ENCODE measurements around the gene RAPGEF1.

The RAPGEF1 gene

GRCh38 chr9:131608493-131609037 is 131.3 kb downstream of the RAPGEF1 start:
- FAIRE-seq (no peak), DNase-seq (ENCODE audit: low spot score) (peak; percentile 93)

GRCh38 chr9:131607591-131607990 is 132.3 kb downstream of the RAPGEF1 start:
- DNase-seq (ENCODE audit: low spot score), result no peak
- FAIRE-seq, result no peak

- DNase-seq (ENCODE audit: low spot score), result no peak
- no peak for FAIRE-seq
These were observed 132.8 kb downstream of the RAPGEF1 start for GRCh38 chr9:131606896-131607567.

- FAIRE-seq (no peak), DNase-seq (ENCODE audit: low spot score) (no peak)
These were observed 133.9 kb downstream of the RAPGEF1 start for GRCh38 chr9:131605770-131606590.

DNA sequence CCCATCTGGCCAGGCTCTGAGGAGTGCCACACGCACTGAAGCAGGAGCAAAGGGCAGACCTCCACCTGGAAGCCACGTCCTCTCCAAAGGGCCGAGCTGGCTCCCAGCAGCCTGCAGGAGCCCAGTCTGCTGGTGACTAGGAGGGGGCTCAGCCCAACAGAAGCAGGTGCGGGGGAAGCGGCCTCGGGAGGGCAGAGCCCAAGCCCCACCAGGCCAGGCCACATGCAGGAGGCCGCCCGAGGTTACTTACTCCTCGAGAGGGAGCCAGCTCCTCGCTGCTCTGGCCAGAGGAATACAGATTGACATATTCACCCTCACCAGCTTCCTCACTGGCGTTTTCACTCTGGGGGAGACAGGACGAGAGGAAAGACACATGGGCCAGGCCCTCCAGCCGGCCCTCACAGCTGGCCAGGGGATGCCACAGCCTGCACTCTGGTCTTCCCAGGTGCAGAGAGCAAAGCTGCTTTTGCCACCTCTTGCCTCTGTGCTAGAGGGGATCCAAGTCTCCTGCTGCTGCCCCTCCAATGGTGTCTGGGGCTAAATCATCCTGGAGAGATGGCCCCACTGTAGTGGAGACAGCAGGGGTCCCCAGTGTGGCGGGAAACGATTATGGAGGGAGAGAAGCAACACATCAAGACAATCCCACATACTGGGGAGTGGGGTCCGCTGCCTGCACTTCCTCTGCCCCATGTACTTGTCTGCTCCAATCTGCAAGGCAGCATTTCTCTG is 136.0 kb downstream of the RAPGEF1 start:
- no peak for DNase-seq (ENCODE audit: low spot score)
- FAIRE-seq, result no peak

DNA sequence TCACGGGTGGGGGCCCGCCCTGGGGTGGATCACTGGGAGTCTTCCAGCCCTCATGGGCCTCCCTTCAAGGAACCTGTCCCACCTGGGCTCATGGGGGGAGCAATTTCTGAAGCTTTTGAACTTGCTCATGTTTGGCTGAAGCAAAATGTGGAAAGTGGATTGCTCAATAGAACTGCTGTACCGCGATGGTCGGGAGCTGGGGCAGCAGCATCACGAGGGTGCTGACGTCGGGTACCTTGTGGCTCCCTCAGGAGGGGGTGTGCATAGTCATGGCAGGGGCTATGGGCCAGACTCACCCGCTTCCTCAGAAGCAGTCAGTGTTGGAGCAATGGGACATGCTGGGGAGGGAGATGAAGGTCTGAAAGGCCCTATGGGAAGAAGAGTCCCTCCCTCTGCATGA is 136.7 kb downstream of the RAPGEF1 start:
- FAIRE-seq (no peak), DNase-seq (ENCODE audit: low spot score) (no peak)

GRCh38 chr9:131601683-131602181 is 138.1 kb downstream of the RAPGEF1 start:
- DNase-seq (ENCODE audit: low spot score) (no peak), FAIRE-seq (no peak)

- DNase-seq (ENCODE audit: low spot score) (no peak), FAIRE-seq (no peak)
These were observed 141.8 kb downstream of the RAPGEF1 start for GRCh38 chr9:131598121-131598520.

DNA sequence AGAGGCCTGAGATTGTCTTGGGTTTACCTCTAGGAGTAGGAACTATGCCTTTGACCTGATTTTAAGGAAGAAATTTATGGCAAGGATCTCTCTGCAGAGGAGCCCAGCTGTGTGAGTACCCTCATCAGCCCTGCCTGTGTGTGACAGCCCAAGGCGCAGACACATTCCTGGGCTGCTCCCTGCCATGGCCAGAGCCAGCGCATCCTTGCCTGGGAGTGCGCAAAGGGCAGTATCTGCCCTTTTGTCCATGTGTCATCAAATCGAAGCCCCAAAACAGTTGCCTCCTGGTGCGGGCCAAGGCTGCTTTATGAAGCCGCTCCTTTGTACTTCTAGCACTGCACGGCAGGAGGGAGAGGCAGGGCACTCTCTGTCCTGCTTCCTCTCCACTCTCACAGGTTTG is 142.6 kb downstream of the RAPGEF1 start:
- no peak for DNase-seq (ENCODE audit: low spot score)
- peak; percentile 23 for FAIRE-seq

- FAIRE-seq, result no peak
These were observed 143.5 kb downstream of the RAPGEF1 start for GRCh38 chr9:131596430-131596743.

DNA sequence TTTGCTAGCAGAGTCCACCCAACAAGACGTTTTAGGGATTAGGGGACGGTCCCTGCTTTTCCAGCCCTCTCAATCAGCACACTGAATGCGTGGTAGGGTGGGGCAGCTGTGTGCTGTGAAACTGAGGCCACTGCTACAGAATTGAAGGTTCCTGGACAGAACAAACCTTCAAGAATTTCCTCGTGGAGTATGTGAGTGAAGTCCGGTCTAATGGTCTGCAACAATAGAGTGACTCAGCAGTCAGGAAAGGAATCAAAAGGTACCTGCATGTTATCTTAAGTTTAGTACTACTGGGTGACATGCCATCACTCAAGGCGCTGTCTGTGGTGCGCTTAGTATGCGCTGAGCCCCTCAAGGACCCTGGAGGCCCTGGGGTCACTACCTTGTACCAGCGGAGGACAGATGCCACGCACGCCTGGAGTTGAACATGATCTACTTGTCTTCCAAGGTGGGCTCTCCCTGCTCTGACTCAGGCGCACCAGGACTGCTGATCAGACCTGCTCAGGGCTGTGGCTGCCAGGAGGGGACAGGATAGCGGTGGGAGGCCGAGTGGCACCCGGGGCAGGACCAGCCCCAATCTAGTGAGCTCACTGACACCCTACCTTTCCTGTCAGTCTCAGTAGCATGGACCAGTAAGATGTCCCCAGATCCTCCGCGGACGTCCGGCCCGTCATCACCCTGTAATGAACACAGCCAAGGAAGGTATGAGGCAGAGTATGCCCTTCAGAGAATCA is 144.0 kb downstream of the RAPGEF1 start:
- DNase-seq (ENCODE audit: low spot score) (no peak), FAIRE-seq (no peak)

More at GRCh38 chr9:131596430-131596743, 143.5 kb downstream of the RAPGEF1 start:
- DNase-seq (ENCODE audit: low spot score), result no peak

DNA sequence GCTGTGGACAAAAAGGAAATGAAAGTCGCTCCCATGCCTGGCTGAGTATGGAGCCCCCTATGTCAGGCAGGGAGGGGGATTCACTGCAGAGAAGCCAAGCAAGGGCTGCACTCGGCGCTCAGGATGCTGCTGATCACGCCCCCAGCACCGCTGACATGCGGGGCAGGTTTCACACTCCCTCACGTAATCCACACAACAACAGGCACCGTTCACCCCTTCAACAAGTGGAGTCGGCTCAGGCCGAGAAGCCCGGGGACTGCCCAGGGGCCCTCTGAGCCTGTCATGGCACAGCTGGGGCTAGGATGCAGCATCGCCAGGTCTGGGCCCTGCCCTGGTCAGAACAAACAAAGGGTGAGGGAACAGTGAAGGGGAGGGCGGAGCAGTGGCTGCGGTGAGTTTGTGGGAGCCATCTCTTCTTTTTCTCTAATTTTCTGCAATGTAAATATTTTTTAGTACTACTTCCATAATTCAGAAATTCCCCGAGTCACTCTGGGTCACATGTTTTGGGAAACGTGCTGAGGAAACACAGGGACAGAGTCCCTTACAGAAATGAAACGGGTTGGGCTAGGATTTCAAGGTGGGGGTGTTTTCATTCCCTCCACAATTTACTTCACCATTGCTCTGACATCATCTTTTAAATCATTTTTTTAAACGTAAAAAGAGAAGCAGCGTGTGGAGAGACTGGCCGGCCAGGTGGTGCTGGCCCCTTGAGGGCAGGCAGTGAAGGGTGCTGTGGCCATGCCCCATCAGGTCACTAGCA is 144.8 kb downstream of the RAPGEF1 start:
- FAIRE-seq, result no peak
- DNase-seq (ENCODE audit: low spot score), result no peak

DNA sequence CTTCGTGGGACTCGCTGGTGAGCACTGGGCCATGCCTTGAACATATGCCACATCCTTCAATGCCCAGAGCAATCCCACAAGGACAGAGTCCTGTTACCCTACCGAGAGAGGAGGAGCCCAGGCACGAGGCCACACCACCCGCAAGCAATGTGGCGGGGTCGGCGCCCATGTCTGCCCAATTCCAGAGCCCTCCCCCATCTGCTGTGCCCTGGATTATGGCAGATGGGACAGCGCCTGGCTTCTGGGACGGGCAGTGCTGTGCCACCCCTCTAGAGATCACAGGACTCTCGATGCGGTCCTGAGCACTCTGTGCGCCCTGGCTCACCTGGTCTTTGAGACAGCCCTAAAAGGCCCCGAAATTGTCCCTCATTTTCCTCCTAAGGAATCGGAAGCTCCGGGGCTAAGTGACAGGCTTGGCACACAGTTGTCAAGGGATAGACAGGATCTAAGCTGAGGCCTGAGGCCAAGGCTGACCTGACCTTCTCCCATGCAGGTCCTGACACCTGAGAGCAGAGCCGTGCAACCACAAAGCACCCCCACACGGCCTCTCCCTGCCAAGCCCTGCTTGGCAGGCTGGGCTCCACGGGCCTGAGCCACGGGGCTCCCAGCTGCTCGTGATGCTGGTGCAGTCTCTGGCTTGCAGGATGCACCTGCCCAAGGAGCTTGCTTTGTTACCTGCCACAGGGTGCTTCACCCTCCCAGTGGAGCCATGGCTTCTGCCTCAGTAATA is 145.8 kb downstream of the RAPGEF1 start:
- no peak for FAIRE-seq

DNA sequence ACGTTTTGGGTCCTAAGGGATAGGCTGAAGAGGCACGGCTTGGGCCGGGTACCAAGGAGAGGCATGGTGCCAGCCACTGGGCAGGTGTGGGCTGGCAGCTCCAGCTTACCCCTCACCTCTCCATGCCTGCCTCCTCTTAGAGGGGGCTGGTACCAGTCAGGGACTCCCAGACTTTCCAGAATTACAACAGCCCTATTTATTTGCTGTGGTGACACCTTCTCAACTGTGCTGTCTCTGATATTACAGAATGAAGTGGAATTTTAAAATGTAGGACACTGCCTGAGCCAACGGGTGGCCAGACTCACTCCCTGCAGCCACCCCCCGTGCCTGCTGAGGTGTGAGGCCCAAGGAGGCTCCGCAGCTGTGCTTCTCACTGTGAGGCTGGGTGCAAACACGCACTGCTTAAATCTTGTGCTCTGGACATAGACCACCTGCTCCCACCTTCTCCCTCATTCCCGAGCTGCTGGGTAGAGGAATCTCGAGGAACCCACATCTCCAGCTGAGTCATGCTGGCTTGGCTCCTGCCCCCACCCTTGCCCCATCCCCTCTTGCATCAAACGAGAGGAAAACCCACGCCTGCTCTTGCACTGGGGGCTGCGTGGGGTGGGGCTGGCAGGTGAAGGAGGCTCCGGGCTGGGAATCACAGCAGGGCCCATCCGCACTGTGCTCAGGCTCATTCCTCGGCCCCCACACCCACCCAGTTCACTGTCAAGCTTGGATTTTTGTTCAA is 146.6 kb downstream of the RAPGEF1 start:
- no peak for FAIRE-seq

More for the DNA sequence above, 145.8 kb downstream of the RAPGEF1 start:
- no peak for DNase-seq (ENCODE audit: low spot score)

GRCh38 chr9:131591845-131592208 is 148.0 kb downstream of the RAPGEF1 start:
- no peak for FAIRE-seq

More for the DNA sequence above, 146.6 kb downstream of the RAPGEF1 start:
- no peak for DNase-seq (ENCODE audit: low spot score)

DNA sequence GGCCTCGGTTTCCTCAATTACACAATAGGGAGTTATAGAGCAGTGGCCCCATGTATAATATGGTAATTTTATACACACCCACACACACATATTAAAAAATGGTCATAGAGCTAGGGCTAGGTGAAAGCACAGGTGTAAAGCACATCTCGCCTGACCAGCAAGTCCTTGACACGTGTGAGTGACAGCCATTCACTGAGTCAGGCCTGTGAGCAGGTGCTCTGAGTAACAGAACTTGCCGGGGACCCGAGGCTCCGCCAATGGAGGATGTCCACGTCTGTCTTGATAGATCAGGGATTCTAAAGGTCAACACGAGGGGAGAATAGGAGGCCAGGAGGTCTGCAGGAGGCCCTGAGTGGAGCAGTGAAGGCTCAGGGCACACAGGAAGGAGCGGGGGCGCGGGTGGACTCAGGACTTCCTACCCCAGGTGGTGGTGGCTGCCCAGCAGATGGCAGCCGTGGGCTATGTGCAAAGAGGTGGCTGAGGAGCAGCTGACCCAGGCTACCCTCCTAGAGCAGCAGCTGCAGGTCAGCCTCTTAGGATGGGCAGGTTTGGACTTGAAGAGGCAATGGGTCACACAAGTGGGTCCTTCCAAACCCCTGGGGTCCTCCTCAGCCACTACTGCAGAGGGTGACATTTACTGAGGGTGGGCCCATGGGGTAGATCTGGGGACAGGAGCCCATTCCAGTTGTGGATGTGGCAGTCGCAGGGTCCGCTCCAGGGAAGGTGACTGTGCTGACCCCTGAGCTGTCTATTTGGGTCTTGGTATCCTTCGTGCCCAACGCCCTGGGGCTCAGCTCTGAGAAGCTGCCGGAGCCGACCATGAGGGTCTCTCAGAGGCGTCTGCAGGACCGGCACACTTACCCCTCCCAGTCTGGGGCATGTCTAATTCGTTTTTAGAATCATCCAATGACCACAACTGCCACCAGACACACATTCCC is 148.7 kb downstream of the RAPGEF1 start:
- no peak for FAIRE-seq
- DNase-seq (ENCODE audit: low spot score), result peak; percentile 75

More at GRCh38 chr9:131591845-131592208, 148.0 kb downstream of the RAPGEF1 start:
- DNase-seq (ENCODE audit: low spot score), result no peak

- FAIRE-seq (no peak), DNase-seq (ENCODE audit: low spot score) (no peak)
These were observed 149.4 kb downstream of the RAPGEF1 start for GRCh38 chr9:131590449-131590848.

GRCh38 chr9:131589993-131590392 is 149.9 kb downstream of the RAPGEF1 start:
- FAIRE-seq (no peak), DNase-seq (ENCODE audit: low spot score) (no peak)

Data from urothelium cell line (cell line).